Cortex of kidney (tissue), 1 donor: ENCODE data around the gene FCER2.

ENCODE experiments used
- DNase-seq: peaks from one replicate; lab custom pipeline; 2025; lab: John Stamatoyannopoulos, UW

Gene FCER2

GRCh38 chr19:7733376-7733775 is 31.4 kb upstream of the FCER2 start:
- DNase-seq: no peak

GRCh38 chr19:7732045-7732444 is 30.1 kb upstream of the FCER2 start, which contains the start of gene CLEC4G:
TSS of gene CLEC4G (minus strand) at chr19:7732110. CDS start at chr19:7732102, 8 bp downstream.
- no peak for DNase-seq

GRCh38 chr19:7731615-7732014 is 29.7 kb upstream of the FCER2 start:
- DNase-seq: no peak

- no peak for DNase-seq
Measured at GRCh38 chr19:7731218-7731595, 29.3 kb upstream of the FCER2 start.

- no peak for DNase-seq
Measured at GRCh38 chr19:7730286-7731217, 28.6 kb upstream of the FCER2 start.

- DNase-seq: no peak
Measured at GRCh38 chr19:7729831-7730285, 27.9 kb upstream of the FCER2 start.

GRCh38 chr19:7729211-7729610 is 27.3 kb upstream of the FCER2 start:
- no peak for DNase-seq

- no peak for DNase-seq
Measured at GRCh38 chr19:7725791-7726190, 23.9 kb upstream of the FCER2 start.

GRCh38 chr19:7722231-7722651 is 20.3 kb upstream of the FCER2 start:
- no peak for DNase-seq

- no peak for DNase-seq
Measured at GRCh38 chr19:7720351-7720750, 18.4 kb upstream of the FCER2 start.

- no peak for DNase-seq
Measured at GRCh38 chr19:7718668-7719067, 16.7 kb upstream of the FCER2 start.

- no peak for DNase-seq
Measured at GRCh38 chr19:7716762-7717161, 14.8 kb upstream of the FCER2 start.

- DNase-seq: no peak
Measured at GRCh38 chr19:7715671-7716070, 13.7 kb upstream of the FCER2 start.

GRCh38 chr19:7710616-7711015 is 8.7 kb upstream of the FCER2 start:
- DNase-seq: no peak

GRCh38 chr19:7709932-7710460 is 8.1 kb upstream of the FCER2 start:
- DNase-seq: no peak

- no peak for DNase-seq
Measured at GRCh38 chr19:7706955-7707456, 5.1 kb upstream of the FCER2 start.

GRCh38 chr19:7706188-7706954 is 4.4 kb upstream of the FCER2 start:
- no peak for DNase-seq

GRCh38 chr19:7705387-7706187 is 3.7 kb upstream of the FCER2 start:
- no peak for DNase-seq

GRCh38 chr19:7704280-7705060 is 2.5 kb upstream of the FCER2 start:
- no peak for DNase-seq

- DNase-seq: no peak
Measured at GRCh38 chr19:7703332-7703731, 1.4 kb upstream of the FCER2 start.
